ENCODE measurements around the gene CCL14. TPM values are rescaled to one million over a fixed set of nuclear protein-coding genes. Genes with fewer than 3 reads are reported as not detected.

The CCL14 gene
- total and polyA plus RNA-seq, 9 of the 15 experiments (the other 6 are each of a cell fraction or from before 2014, with no cell fraction given): not detected

DNA sequence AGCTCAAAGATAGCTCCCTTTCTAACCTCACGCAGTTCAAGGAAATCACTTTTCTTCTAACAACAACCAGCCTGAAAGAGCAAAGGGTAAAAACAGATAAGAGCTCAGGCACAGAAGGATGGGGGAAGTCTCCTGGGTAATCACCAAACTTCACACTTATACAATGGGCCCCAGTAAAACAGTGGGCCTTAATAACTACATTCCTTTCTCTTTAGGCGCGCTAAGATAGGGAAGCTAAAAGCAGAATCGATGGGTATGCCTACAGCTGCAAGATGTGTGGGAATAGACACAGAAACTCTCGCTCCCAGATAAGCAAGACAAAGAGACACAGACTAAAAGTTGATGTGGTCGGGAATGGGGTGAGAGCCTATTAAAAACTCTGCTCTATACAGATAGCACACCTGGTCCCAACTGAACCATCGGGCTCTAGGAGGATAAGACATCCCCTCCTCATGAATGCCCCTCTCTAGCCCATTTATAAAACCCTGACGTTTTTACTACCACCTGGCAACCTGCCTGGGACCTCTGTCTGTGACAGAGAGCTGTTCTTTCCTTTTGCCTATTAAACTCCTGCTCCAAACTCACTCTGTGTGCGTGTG, 43.8 kb downstream of the CCL14 start (continued):
- TF ChIP-seq CBFA2T2 (conservative IDR thresholded peaks at IDR 0.05) (peak; percentile 90), RUNX1 (IDR thresholded peaks at IDR 0.05; ENCODE audit: low read depth) (no peak), SPI1 (IDR thresholded peaks at IDR 0.05; ENCODE audit: borderline replicate concordance, low read depth, low read length) (0 out of 2 replicates have a peak, but pooled peaks have one; percentile 8), KDM4B (IDR thresholded peaks at IDR 0.05; ENCODE audit: borderline replicate concordance in 2 of 2, low read depth in 1 of 2) (no peak), RCOR1 (IDR thresholded peaks at IDR 0.05; ENCODE audit: borderline replicate concordance in 1 of 2, low read depth in 2 of 2, low read length in 2 of 2) (peak in 1 of 2 experiments; percentile 88; a peak in 2 of 4 replicates), ZNF76 (CRISPR knock-in tag; IDR thresholded peaks at IDR 0.05; ENCODE audit: borderline replicate concordance) (no peak), TAF1 (IDR thresholded peaks at IDR 0.05; ENCODE audit: control insufficient read depth, extremely low read depth, insufficient read depth, low read length, severe bottlenecking) (no peak), NFIC (IDR thresholded peaks at IDR 0.05) (peak; percentile 77), JUND (IDR thresholded peaks at IDR 0.05; ENCODE audit: borderline replicate concordance, low read depth, low read length) (no peak), JUND (tag; IDR thresholded peaks at IDR 0.05; ENCODE audit: borderline replicate concordance, low read depth, low read length) (no peak), POLR2G (IDR thresholded peaks at IDR 0.05; ENCODE audit: low read depth, low read length) (no peak), RB1 (IDR thresholded peaks at IDR 0.05; ENCODE audit: low read depth) (no peak), SREBF2 (CRISPR knock-in tag; IDR thresholded peaks at IDR 0.05) (no peak), ILF3 (IDR thresholded peaks at IDR 0.05; ENCODE audit: borderline replicate concordance) (no peak), TAF15 (IDR thresholded peaks at IDR 0.05; ENCODE audit: low read depth, low read length) (no peak), KLF16 (IDR thresholded peaks at IDR 0.05) (0 out of 2 replicates have a peak, but pooled peaks have one; percentile 59), ZNF830 (CRISPR knock-in tag; IDR thresholded peaks at IDR 0.05) (no peak), SIN3B (IDR thresholded peaks at IDR 0.05; ENCODE audit: low read depth) (no peak), ZEB2 (IDR thresholded peaks at IDR 0.05) (0 out of 2 replicates have a peak, but pooled peaks have one; percentile 19), EP300 (IDR thresholded peaks at IDR 0.05; ENCODE audit: low read length) (no peak; the same call in 1 of the 2 replicates), KDM1A (IDR thresholded peaks at IDR 0.05) (peak; percentile 85 to 91), GATAD2A (IDR thresholded peaks at IDR 0.05) (peak; percentile 35; the same call in 1 of the 2 replicates), BCL6 (CRISPR knock-in tag; IDR thresholded peaks at IDR 0.05) (no peak), XRCC4 (IDR thresholded peaks at IDR 0.05; ENCODE audit: extremely low read depth, insufficient read depth, insufficient read length) (no peak), ZNF23 (CRISPR knock-in tag; IDR thresholded peaks at IDR 0.05) (no peak), ZNF583 (CRISPR knock-in tag; IDR thresholded peaks at IDR 0.05) (no peak)
- TF ChIP-seq, protein P1, sequence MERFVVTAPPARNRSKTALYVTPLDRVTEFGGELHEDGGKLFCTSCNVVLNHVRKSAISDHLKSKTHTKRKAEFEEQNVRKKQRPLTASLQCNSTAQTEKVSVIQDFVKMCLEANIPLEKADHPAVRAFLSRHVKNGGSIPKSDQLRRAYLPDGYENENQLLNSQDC (CRISPR knock-in tag; IDR thresholded peaks at IDR 0.05): no peak

Data from K562 (cell line).